HG03064 (cell line): ENCODE results near the gene HEBP2.

Experiments
- ATAC-seq: cut with Tn5 transposase; IDR thresholded peaks from one replicate; pipeline ENCODE4 v1.9.1; 2021; ENCODE audit warnings: low read depth; ENCODE audit not compliant: unreplicated experiment

The HEBP2 gene

DNA sequence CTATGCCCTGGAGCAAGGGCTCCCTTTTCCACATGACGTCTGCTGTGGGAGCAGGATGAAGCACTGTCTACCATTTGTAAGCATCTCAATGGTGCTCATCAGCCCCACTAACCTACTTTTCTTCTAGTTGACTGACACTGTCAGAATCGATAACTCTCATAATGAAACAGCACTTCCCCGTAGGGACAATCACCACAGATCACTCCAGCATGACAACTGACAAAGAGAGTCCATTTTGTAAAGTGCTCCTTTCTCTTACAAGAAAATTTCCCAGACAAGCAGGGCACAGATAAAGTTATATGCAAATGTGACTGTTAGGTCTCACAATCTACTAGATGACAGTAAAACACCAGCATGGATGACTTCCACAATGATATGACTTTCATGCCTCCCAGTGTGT lies 46.4 kb downstream of the HEBP2 start:
- no peak for ATAC-seq

DNA sequence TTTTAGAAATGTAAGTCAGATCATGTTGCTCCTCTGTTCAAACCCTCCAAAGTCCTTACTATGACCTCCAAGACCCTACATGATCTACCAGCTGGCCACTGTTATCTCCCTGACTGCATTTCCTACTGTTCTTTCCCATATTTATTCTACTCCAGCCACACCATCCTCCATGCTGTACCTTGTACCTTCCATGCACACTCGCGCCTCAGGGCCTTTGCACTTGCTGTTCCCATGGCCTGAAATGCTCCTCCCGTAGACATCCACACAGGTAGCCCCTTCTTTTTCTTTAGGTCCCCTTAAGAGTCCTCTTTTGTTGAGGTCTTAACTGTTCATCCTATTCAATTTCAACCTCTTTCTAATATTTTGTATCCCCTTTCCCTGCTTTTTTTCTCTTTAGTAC lies 47.0 kb downstream of the HEBP2 start:
- no peak for ATAC-seq

DNA sequence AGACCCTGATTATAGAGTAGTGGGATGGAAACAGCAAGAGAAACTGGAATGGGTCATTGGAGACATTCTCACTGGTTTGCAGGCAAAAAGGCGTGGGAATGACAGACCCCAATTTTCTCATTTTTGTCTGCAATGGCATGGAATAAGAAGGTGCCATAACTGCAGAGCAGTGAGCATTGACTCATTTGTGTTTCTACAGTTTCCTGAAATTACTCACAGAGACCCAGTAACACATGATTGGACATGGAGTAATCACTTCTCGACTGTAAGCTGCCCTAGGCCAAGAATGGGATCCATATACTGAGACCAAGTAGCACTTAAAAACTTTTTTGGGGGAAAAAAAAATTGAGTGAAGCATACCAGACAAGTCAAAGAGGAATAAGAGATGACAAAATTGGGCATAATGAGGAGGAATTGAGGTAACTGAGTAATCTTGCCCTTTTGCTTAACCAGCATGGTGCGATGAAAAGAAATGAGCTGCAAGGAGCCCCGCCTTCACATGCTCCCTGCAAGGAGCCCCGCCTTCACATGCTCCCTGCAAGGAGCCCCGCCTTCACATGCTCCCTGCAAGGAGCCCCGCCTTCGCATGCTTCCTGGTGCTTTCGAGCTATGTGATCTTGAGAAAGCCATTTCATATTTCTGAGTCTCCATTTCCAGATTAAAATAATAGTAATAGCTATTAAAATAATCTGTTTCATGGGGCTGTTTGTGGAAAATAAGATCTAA lies 51.1 kb downstream of the HEBP2 start:
- no peak for ATAC-seq

DNA sequence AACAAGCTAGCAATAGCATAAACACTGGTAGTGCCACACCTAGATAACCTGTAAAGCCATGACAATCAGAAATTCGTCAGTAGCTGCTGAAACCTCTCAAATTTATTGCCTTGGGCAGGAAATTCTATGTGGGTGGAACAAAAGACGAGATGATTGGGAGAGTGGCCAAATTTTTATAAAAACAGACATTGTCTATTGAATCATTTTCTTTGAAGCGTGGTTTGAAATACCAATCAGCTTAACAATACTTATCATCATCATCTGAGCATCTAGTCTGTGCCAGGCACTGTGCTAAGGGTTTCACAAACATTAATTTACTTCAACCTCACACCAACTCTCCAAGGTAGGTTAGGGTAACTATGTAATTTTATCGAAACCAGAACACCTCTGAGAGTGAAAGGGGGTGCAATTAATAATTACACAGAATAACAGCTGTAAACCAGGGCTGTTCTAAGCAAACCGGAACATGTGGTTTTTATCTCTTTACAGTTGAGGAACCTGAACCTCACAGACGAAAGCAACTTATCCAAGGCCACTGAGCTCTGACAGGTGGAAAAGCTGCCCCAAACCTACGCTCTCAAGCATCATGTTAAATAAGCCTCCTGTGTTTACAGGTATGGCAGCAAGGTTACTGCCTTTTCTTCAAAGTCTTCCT lies 51.9 kb downstream of the HEBP2 start:
- peak; percentile 97 for ATAC-seq

DNA sequence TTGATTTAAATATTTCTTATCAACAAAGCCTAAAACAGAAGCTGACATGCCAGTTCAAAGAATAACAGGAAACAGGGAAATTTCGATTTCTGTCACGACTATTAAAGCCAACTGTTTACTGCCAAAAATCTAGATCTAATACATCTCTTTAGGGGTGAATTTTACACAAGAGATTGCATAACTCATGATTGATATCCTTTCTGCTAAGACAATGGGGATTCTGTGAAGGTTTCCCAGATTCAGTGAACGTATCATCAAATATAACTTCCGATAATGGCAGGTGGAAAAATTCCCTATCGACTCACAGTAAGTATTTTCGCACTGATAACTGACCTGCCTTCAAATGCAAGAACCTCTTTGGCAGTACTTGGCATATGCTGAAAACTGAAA lies 52.4 kb downstream of the HEBP2 start:
- no peak for ATAC-seq

DNA sequence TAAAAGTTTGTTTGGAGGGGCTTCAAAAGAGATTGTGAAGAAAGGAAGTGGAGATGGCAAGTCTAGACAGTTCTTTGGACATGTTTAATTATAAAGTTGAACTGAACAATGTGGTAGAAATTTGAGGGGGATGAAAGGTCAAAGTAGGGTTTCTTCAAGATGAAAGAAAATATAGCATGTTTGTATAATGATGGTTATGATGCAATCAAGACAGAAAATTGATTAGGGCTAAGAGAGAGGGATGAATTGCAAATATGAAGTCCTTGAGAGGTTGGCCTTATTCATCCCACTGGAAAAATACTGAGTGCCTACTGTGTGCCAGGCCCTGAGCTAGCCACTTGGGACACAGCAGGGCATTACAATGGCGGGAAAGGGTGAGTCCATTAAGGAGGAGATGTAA lies 57.6 kb downstream of the HEBP2 start:
- ATAC-seq = no peak

DNA sequence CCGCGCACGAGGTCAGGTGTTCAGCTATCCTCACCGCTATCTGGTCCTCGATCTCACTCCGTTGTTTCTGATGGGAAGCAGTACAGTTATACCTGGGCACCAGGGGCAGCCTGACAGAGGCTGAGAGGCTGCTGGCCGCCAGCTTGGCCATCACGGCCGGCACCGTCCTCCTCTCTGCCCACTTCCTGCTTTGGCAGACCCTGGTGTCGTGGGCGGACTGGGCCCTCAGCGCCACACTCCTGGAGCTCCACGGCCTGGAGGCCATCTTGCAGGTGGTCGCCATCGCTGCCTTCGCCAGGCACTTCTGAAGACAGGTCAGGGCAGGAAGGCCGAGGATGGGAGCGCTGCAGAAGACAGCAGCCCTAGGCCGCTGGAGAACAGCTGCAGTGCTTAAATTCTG lies 60.1 kb downstream of the HEBP2 start:
- no peak for ATAC-seq

DNA sequence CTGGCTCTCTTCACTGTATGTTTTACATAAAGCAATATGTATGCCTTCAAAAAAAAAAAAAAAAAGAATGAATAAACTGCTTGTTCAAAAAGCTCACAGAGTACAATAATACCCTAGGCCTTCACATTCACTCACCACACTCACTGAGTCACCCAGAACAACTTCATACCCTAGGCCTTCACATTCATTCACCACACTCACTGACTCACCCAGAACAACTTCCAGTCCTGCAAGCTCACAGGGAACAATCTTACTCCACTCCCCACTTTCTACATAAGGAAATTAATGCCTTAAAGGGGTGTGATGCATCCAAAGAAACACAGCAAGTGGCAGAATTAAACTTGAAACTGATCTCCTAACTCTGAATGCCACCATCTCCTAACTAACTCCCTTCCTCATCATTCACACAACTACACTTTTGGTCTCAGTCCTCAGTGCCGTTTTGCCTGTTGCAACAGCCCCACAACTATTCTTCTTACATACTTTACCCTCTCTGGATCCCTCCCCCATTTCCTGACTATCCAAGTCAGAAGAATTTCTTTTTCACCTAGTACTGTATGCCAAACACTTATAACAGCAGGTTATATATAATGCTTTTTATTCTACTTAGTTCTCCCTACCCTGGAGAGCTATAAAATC lies 61.1 kb downstream of the HEBP2 start:
- ATAC-seq = no peak

DNA sequence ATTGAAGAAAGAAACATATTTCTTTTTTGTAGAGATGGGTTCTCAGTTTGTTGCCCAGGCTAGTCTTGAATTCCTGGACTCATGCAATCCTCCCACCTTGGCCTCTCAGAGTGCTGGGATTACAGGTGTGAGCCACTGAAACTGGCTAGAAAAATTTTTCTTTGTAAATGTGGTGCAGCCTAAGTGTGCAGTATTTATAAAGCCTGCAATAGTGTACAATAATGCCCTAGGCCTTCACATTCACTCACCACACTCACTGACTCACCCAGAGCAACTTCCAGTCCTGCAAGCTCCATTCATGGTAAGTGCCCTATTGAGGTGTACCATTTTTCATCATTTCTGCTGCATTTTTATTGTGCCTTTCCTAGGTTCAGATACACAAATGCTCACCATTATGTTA lies 63.9 kb downstream of the HEBP2 start:
- no peak for ATAC-seq

DNA sequence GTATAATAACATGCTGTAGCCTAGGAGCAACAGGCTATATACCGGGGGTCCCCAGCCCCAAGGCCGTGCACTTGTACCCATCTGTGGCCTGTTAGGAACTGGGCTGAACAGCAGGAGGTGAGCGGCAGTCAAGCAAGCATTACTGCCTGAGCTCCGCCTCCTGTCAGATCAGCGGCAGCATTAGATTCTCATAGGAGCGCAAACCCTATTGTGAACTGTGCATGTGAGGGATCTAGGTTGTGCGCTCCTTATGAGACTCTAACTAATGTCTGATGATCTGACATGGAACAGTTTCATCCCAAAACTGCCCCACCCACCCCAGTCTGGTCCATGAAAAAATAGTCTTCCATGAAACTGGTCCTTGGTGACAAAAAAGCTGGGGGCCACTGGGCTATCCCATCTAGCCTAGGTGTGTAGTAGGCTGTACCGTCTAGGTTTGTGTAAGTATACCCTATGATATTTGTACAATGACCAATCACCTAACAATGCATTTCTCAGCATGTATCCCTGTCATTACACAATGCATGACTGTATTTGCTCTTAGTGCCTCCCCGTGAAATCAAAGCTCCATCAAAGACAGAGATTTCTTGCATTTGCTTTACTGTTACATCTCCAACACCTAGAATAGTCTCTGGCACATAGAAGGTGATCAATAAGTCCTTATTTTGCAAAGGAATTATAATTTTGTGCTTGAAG lies 64.4 kb downstream of the HEBP2 start:
- no peak for ATAC-seq
